ENCODE data around the gene CYP24A1. TPM values are rescaled to one million over a fixed set of nuclear protein-coding genes. Genes with fewer than 3 reads are reported as not detected.

The CYP24A1 gene
- polyA plus RNA-seq, 1 donor from 2014 or later, result 0.12 TPM

DNA sequence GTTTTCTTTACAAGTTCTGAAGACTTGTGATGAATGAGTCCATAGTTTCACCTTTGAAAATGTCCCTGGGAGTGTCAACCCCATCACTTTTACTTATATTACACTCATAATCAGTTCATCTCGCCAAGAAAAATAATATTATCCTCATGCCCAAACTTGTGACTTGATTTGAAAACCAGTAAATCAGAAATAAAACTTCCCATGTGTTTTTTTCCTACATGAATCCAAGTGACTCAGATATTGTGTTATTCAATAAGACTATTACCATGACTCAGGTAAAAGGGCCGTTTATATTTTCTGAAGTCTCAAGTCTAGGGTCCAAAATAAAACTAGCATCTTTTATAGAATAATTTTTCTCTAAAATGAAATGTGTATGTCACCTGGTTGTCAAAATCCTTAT lies 15.8 kb upstream of the CYP24A1 start:
- no peak overlapping the region for H3K4me2 ChIP-seq (ENCODE audit: low read length)
- no peak overlapping the region for H3K4me3 ChIP-seq (ENCODE audit: low read length)
- no peaks in the 10 kb centered on the region for H4K20me1 ChIP-seq (ENCODE audit: insufficient read depth)
- H3F3A ChIP-seq (ENCODE audit: insufficient read depth, low read length, poor library complexity, severe bottlenecking), result no peaks in the 10 kb centered on the region
- H3K27me3 ChIP-seq (ENCODE audit: insufficient read depth, low read depth, low read length), result no peaks in the 10 kb centered on the region
- H3K36me3 ChIP-seq (ENCODE audit: insufficient read depth, low read length), result no peaks in the 10 kb centered on the region
- no peaks in the 10 kb centered on the region for H3K9me2 ChIP-seq (ENCODE audit: insufficient read depth, low read length)
- no peaks in the 10 kb centered on the region for H3K79me2 ChIP-seq (replicated peaks; ENCODE audit: insufficient read depth, low read length)
- no peak overlapping the region for H3K27ac ChIP-seq (ENCODE audit: low read length)
- no peaks in the 10 kb centered on the region for H3K9me3 ChIP-seq (ENCODE audit: low read length)
- TF ChIP-seq, protein P1, sequence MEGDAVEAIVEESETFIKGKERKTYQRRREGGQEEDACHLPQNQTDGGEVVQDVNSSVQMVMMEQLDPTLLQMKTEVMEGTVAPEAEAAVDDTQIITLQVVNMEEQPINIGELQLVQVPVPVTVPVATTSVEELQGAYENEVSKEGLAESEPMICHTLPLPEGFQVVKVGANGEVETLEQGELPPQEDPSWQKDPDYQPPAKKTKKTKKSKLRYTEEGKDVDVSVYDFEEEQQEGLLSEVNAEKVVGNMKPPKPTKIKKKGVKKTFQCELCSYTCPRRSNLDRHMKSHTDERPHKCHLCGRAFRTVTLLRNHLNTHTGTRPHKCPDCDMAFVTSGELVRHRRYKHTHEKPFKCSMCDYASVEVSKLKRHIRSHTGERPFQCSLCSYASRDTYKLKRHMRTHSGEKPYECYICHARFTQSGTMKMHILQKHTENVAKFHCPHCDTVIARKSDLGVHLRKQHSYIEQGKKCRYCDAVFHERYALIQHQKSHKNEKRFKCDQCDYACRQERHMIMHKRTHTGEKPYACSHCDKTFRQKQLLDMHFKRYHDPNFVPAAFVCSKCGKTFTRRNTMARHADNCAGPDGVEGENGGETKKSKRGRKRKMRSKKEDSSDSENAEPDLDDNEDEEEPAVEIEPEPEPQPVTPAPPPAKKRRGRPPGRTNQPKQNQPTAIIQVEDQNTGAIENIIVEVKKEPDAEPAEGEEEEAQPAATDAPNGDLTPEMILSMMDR (IDR thresholded peaks at IDR 0.05; ENCODE audit: poor library complexity, severe bottlenecking), result no peak
- no peak for TF ChIP-seq RAD21 (conservative IDR thresholded peaks at IDR 0.05)
- TF ChIP-seq EP300 (conservative IDR thresholded peaks at IDR 0.05; ENCODE audit: poor library complexity, severe bottlenecking), result no peak
- TF ChIP-seq POLR2AphosphoS5 (IDR thresholded peaks at IDR 0.05), result no peak
- TF ChIP-seq EZH2 (IDR thresholded peaks at IDR 0.05; ENCODE audit: borderline replicate concordance, insufficient read depth, low read length, poor library complexity, severe bottlenecking), result no peak
- H3K9ac ChIP-seq (ENCODE audit: low read length), result no peak overlapping the region
- H2AFZ ChIP-seq (ENCODE audit: low read depth, low read length), result no peak overlapping the region

DNA sequence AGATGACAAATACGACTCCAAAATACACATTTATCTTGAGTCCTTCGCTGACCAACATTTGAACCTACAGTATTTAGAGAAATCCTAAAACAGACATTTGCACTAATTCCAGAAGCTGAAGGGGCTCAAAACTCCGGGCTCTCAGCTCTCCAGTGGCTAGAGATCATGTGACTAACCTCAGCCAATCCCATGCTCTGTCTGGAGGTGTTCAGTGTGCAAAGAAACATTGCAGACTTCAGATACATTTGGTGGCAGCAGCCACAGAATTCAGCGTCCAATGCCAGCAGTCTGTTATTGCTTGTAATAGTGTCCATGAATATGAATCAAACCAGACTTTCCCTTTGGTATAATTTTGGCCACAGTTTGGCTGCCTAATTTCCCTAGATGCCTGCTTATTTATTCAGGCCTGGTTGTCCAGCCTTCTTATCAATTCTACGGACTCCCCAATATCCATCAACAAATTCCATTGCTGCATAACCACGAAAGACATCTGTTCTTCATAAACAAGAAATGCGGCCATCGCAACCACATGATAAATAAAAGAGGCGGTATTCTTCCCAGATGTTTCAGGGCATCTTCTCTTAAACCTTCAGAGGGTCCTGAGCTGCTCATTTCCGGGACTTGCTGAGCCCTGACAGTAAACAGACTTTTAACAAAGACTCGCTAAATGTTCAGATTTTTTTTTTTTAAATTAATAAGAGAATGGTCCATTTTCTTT lies 14.5 kb upstream of the CYP24A1 start:
- H3K9me3 ChIP-seq (ENCODE audit: low read length), result no peaks in the 10 kb centered on the region
- no peak overlapping the region for H3K9ac ChIP-seq (ENCODE audit: low read length)
- H4K20me1 ChIP-seq (ENCODE audit: insufficient read depth), result no peaks in the 10 kb centered on the region
- no peaks in the 10 kb centered on the region for H3F3A ChIP-seq (ENCODE audit: insufficient read depth, low read length, poor library complexity, severe bottlenecking)
- H2AFZ ChIP-seq (ENCODE audit: low read depth, low read length), result no peak overlapping the region
- no peak overlapping the region for H3K4me3 ChIP-seq (ENCODE audit: low read length)
- TF ChIP-seq, protein P1 (IDR thresholded peaks at IDR 0.05; ENCODE audit: poor library complexity, severe bottlenecking), result no peak
- TF ChIP-seq, protein P2, sequence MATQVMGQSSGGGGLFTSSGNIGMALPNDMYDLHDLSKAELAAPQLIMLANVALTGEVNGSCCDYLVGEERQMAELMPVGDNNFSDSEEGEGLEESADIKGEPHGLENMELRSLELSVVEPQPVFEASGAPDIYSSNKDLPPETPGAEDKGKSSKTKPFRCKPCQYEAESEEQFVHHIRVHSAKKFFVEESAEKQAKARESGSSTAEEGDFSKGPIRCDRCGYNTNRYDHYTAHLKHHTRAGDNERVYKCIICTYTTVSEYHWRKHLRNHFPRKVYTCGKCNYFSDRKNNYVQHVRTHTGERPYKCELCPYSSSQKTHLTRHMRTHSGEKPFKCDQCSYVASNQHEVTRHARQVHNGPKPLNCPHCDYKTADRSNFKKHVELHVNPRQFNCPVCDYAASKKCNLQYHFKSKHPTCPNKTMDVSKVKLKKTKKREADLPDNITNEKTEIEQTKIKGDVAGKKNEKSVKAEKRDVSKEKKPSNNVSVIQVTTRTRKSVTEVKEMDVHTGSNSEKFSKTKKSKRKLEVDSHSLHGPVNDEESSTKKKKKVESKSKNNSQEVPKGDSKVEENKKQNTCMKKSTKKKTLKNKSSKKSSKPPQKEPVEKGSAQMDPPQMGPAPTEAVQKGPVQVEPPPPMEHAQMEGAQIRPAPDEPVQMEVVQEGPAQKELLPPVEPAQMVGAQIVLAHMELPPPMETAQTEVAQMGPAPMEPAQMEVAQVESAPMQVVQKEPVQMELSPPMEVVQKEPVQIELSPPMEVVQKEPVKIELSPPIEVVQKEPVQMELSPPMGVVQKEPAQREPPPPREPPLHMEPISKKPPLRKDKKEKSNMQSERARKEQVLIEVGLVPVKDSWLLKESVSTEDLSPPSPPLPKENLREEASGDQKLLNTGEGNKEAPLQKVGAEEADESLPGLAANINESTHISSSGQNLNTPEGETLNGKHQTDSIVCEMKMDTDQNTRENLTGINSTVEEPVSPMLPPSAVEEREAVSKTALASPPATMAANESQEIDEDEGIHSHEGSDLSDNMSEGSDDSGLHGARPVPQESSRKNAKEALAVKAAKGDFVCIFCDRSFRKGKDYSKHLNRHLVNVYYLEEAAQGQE (IDR thresholded peaks at IDR 0.05; ENCODE audit: borderline replicate concordance), result no peak
- no peaks in the 10 kb centered on the region for H3K36me3 ChIP-seq (ENCODE audit: insufficient read depth, low read length)
- H3K79me2 ChIP-seq (replicated peaks; ENCODE audit: insufficient read depth, low read length), result no peaks in the 10 kb centered on the region
- no peaks in the 10 kb centered on the region for H3K27me3 ChIP-seq (ENCODE audit: insufficient read depth, low read depth, low read length)
- H3K9me2 ChIP-seq (ENCODE audit: insufficient read depth, low read length), result no peaks in the 10 kb centered on the region
- H3K4me2 ChIP-seq (ENCODE audit: low read length), result no peak overlapping the region
- no peak overlapping the region for H3K27ac ChIP-seq (ENCODE audit: low read length)
